Stimulated activated CD4-positive, alpha-beta T cell treated with anti-CD3 and anti-CD28 coated beads, Interleukin-12 subunit alpha, Interleukin-12 subunit beta, amount 100 ng/mL, for 48 hours (primary cell): ENCODE measurements around the gene MFAP3.
"Not testable (repeated sequence)": the region's sequence is repeated elsewhere in the genome, so short reads cannot be mapped to it uniquely, and the experiment has no call there.

Experiments used
- DNase-seq, 3 donors: peaks; one replicate each; pipeline ENCODE4 v3.0.0-alpha.2; 2020; ENCODE audit warnings: low read depth in 2 of 3, low spot score in 1 of 3

MFAP3 gene

GRCh38 chr5:154049636-154050035 is 10.9 kb downstream of the MFAP3 start:
- no peak for DNase-seq

- DNase-seq, result no peak
These were observed 14.7 kb downstream of the MFAP3 start for GRCh38 chr5:154053468-154053867.

- no peak for DNase-seq
These were observed 16.4 kb downstream of the MFAP3 start for GRCh38 chr5:154055201-154055600.

- DNase-seq, result no peak
These were observed 19.6 kb downstream of the MFAP3 start for GRCh38 chr5:154058055-154059038.

- no peak for DNase-seq
These were observed 20.3 kb downstream of the MFAP3 start for GRCh38 chr5:154059039-154059430.

- no peak for DNase-seq
These were observed 20.8 kb downstream of the MFAP3 start for GRCh38 chr5:154059583-154059982.

GRCh38 chr5:154060606-154061005 is 21.8 kb downstream of the MFAP3 start:
- no peak for DNase-seq

- DNase-seq, result no peak
These were observed 24.6 kb downstream of the MFAP3 start for GRCh38 chr5:154063372-154063771.

- no peak for DNase-seq
These were observed 27.2 kb downstream of the MFAP3 start for GRCh38 chr5:154065971-154066370.

GRCh38 chr5:154069854-154070253 is 31.1 kb downstream of the MFAP3 start:
- not testable (repeated sequence) for DNase-seq

- no peak for DNase-seq
These were observed 33.1 kb downstream of the MFAP3 start for GRCh38 chr5:154071799-154072413.

- peak; percentile 65 to 88 (median 77) for DNase-seq
These were observed 33.8 kb downstream of the MFAP3 start for GRCh38 chr5:154072414-154073171.

GRCh38 chr5:154076240-154076922 is 37.6 kb downstream of the MFAP3 start:
- no peak for DNase-seq

GRCh38 chr5:154077696-154078095 is 38.9 kb downstream of the MFAP3 start:
- DNase-seq, result no peak

- DNase-seq, result no peak
These were observed 39.5 kb downstream of the MFAP3 start for GRCh38 chr5:154078272-154078671.

- no peak for DNase-seq
These were observed 42.5 kb downstream of the MFAP3 start for GRCh38 chr5:154081246-154081645.

GRCh38 chr5:154084062-154084639 is 45.4 kb downstream of the MFAP3 start:
- DNase-seq, result no peak

GRCh38 chr5:154086146-154086545 is 47.4 kb downstream of the MFAP3 start:
- no peak for DNase-seq

- no peak for DNase-seq
These were observed 47.9 kb downstream of the MFAP3 start for GRCh38 chr5:154086641-154087040.

- DNase-seq, result no peak
These were observed 48.5 kb downstream of the MFAP3 start for GRCh38 chr5:154087260-154087659.

- no peak for DNase-seq
These were observed 50.0 kb downstream of the MFAP3 start for GRCh38 chr5:154088801-154089200.
